SU-DHL-6 (cell line): ENCODE measurements around the gene ADCYAP1R1.

ENCODE experiments used
- H2AFZ ChIP-seq: fragments of 200-600 bp; sonication (generic); 2 replicates; pipeline ENCODE4 v1.6.1; 2014; ENCODE audit warnings: low read depth, mild to moderate bottlenecking, moderate library complexity, mixed read lengths, antibody characterized with exemption, low read length; ENCODE audit not compliant: severe bottlenecking
- H3F3A ChIP-seq: fragments of 200-600 bp; shearing (Covaris generic); 2 replicates; pipeline ENCODE4 v1.6.0; 2016; ENCODE audit warnings: antibody characterized with exemption, mild to moderate bottlenecking; ENCODE audit not compliant: insufficient read depth
- H3K27ac ChIP-seq: fragments of 200-600 bp; sonication (generic); 2 replicates; pipeline ENCODE4 v1.5.1; 2016; ENCODE audit warnings: low read depth, mild to moderate bottlenecking, low read length, moderate library complexity, mixed read lengths
- H3K27me3 ChIP-seq: fragments of 200-600 bp; sonication (generic), shearing (Covaris generic); 2 replicates; pipeline ENCODE4 v1.6.0; 2014; ENCODE audit warnings: mild to moderate bottlenecking, low read length
- H3K36me3 ChIP-seq: fragments of 200-600 bp; sonication (generic); 2 replicates; pipeline ENCODE4 v1.6.1; 2014; ENCODE audit warnings: mild to moderate bottlenecking, low read length, mixed read lengths
- H3K4me2 ChIP-seq: fragments of 300-600, 200-600 bp; shearing (Covaris generic), sonication (generic); 2 replicates; pipeline ENCODE4 v1.6.0; 2014; ENCODE audit warnings: low read length, low read depth, mild to moderate bottlenecking; ENCODE audit not compliant: poor library complexity, severe bottlenecking
- H3K4me3 ChIP-seq: fragments of 200-600 bp; sonication (generic); 2 replicates; pipeline ENCODE4 v1.5.1; 2014; ENCODE audit warnings: antibody characterized with exemption, low read length, mild to moderate bottlenecking, mixed read lengths; ENCODE audit not compliant: insufficient read depth, poor library complexity, severe bottlenecking
- H3K79me2 ChIP-seq: fragments of 200-600 bp; sonication (generic); 2 replicates; pipeline ENCODE4 v1.6.1; 2014; ENCODE audit warnings: mild to moderate bottlenecking, low read length, moderate library complexity; ENCODE audit not compliant: insufficient read depth
- H3K9ac ChIP-seq: fragments of 200-600 bp; sonication (generic); 2 replicates; pipeline ENCODE4 v1.7.0; 2014; ENCODE audit warnings: mild to moderate bottlenecking, low read length
- H3K9me2 ChIP-seq: fragments of 200-600 bp; sonication (generic); replicated peaks from 2 replicates; pipeline ENCODE4 v1.6.1; 2014; ENCODE audit warnings: low read length; ENCODE audit not compliant: insufficient read depth
- H3K9me3 ChIP-seq: fragments of 200-600 bp; sonication (generic); 2 replicates; pipeline ENCODE4 v1.6.1; 2014; ENCODE audit warnings: low read length, mixed read lengths; ENCODE audit not compliant: insufficient read depth
- H4K20me1 ChIP-seq: fragments of 200-600 bp; sonication (generic); 2 replicates; pipeline ENCODE4 v1.6.1; 2014; ENCODE audit warnings: low read depth, mild to moderate bottlenecking, antibody characterized with exemption, low read length, moderate library complexity, mixed read lengths
- EZH2phosphoT487 ChIP-seq: fragments of 200-600 bp; sonication (generic), shearing (Covaris generic); conservative IDR thresholded peaks from 2 replicates; pipeline ENCODE4 v1.6.1; 2018; ENCODE audit warnings: mild to moderate bottlenecking, antibody characterized with exemption, low read length, moderate library complexity, mixed read lengths
- TF ChIP-seq, protein P1 (sequence below): fragments of 200-600 bp; sonication (generic); IDR thresholded peaks from one replicate; pipeline ENCODE4 v1.5.1; 2017; ENCODE audit warnings: antibody characterized with exemption, mild to moderate bottlenecking, low read length, moderate library complexity; ENCODE audit not compliant: insufficient read depth, poor library complexity, severe bottlenecking

The ADCYAP1R1 gene

DNA sequence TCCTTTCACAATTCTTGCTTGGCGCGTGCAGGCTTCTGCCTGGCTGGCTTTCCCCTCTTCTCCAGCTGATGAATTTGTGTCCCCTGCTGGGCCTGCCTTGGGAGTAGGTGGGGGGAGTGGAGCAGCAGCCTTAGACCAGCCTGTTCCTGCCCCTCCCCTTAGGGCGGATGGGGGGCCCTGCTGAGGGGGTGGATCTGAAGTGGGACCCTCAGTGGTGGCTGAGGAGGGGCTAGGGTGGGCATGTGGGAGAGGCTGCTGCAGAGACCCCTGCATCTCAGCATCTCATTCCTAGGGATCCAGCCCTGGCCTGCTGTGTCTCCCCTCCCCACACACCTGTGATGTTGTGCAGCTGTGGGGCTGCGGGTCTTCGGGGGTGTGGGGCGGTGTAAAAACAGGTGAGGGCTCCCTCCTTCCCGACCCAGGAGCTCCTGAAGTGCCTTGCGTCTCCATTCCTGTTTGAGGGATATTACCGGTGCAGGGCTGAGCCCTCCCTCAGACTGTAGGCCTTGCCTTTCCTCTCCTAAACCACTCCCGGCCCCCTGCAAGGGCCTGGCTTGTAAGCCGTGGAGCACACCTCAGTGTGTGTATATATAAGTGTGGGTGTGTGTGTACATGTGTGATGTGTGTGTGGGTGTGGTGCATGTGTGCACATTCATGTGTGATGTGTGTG, 24.7 kb downstream of the ADCYAP1R1 start:
- Histone ChIP-seq H3K27ac (no peak overlapping the region), H3K36me3 (no peaks in the 10 kb centered on the region), H3K27me3 (no peaks in the 10 kb centered on the region), H3K4me3 (no peak overlapping the region), H3K9me2 (no peaks in the 10 kb centered on the region), H3K9me3 (no peaks in the 10 kb centered on the region), H3F3A (no peaks in the 10 kb centered on the region), H3K9ac (no peak overlapping the region), H3K79me2 (no peaks in the 10 kb centered on the region), H3K4me2 (no peak overlapping the region), H2AFZ (no peak overlapping the region), H4K20me1 (no peaks in the 10 kb centered on the region)
- TF ChIP-seq, protein P1, sequence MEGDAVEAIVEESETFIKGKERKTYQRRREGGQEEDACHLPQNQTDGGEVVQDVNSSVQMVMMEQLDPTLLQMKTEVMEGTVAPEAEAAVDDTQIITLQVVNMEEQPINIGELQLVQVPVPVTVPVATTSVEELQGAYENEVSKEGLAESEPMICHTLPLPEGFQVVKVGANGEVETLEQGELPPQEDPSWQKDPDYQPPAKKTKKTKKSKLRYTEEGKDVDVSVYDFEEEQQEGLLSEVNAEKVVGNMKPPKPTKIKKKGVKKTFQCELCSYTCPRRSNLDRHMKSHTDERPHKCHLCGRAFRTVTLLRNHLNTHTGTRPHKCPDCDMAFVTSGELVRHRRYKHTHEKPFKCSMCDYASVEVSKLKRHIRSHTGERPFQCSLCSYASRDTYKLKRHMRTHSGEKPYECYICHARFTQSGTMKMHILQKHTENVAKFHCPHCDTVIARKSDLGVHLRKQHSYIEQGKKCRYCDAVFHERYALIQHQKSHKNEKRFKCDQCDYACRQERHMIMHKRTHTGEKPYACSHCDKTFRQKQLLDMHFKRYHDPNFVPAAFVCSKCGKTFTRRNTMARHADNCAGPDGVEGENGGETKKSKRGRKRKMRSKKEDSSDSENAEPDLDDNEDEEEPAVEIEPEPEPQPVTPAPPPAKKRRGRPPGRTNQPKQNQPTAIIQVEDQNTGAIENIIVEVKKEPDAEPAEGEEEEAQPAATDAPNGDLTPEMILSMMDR: no peak
- TF ChIP-seq EZH2phosphoT487: no peak

DNA sequence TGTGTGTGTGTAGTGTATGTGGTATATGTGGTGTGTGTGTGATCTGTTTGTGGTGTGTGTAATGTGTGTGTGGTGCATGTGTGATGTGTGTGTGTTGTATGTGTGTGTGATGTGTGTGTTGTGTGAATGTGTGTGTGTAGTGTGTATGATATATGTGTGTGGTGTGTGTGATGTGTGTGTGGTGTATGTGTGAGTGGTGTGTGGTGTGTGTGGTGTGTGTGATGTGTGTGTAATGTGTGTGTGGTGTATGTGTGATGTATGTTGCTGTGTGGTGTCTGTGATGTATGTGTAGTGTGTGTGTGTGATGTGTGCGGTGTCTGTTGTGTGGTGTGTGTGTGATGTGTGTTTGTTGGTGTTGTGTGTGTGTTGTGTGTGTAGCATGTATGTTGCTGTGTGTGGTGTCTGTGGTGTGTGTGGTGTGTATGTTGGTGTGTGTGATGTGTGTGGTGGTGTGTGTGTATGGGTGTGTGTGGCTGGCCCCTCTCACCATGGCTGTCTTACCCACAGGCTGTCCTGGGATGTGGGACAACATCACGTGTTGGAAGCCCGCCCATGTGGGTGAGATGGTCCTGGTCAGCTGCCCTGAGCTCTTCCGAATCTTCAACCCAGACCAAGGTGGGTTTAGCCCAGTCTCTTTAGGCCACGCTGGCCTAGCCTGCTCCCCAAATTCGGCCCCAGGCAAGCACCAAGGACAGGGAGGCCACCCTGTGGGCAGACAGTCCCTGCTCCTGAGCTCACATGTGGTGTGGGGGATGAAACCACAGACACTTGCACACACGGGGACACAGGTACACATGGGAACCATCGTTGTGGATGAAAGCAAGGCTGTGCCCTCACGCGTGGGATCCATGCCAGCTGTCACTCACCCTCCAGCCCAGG, 25.6 kb downstream of the ADCYAP1R1 start:
- Histone ChIP-seq H3K27me3 (no peaks in the 10 kb centered on the region), H3K9ac (no peak overlapping the region)

DNA sequence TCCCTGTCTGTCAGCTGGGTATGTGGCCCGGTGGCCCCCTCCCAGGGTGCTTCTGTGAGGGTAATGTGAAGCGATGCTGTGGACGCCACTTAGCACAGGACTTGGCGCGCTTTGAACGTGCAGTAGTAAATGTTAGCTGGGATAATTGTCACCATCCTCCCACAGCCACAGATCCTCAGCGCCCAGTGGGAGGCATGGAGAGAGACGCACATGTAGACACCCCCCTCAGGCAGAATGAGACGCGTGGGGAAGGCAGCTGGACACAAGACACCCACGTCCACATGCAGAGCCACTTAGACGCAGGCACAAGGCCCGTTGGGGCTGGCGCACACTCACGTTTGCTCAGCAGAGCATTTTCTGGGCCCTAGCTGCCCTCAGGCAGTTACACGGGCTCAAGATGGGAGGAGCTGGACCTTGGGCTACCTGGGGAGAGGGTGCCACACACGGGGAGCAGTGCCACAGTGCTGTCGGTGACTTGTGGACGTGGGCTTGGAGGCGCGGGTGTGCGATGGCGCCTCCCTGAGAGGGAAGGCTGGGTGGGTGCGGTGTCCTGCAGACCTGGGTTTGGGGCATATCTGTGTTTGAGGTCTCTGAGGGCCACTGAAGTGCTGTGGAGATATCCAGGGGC, 26.4 kb downstream of the ADCYAP1R1 start:
- no peaks in the 10 kb centered on the region for H3K27me3 ChIP-seq
- no peaks in the 10 kb centered on the region for H3K36me3 ChIP-seq
- no peak overlapping the region for H3K27ac ChIP-seq
- H3K9me2 ChIP-seq: no peaks in the 10 kb centered on the region
- H3K4me3 ChIP-seq: no peak overlapping the region
- H4K20me1 ChIP-seq: no peaks in the 10 kb centered on the region
- H3K79me2 ChIP-seq: no peaks in the 10 kb centered on the region
- no peak overlapping the region for H2AFZ ChIP-seq
- H3K9me3 ChIP-seq: no peaks in the 10 kb centered on the region
- H3K9ac ChIP-seq: no peak overlapping the region
- H3K4me2 ChIP-seq: no peak overlapping the region
- no peak for TF ChIP-seq EZH2phosphoT487
- TF ChIP-seq, protein P1: no peak
- H3F3A ChIP-seq: no peaks in the 10 kb centered on the region

More for the DNA sequence above, 25.6 kb downstream of the ADCYAP1R1 start:
- Histone ChIP-seq H3K4me2 (no peak overlapping the region), H3K36me3 (no peaks in the 10 kb centered on the region), H3K4me3 (no peak overlapping the region), H2AFZ (no peak overlapping the region), H3K9me2 (no peaks in the 10 kb centered on the region), H3K79me2 (no peaks in the 10 kb centered on the region), H3K9me3 (no peaks in the 10 kb centered on the region), H4K20me1 (no peaks in the 10 kb centered on the region), H3K27ac (no peak overlapping the region), H3F3A (no peaks in the 10 kb centered on the region)
- TF ChIP-seq, protein P1: no peak
- TF ChIP-seq EZH2phosphoT487: no peak
